Adipocyte (in vitro differentiated cells): ENCODE data around the gene PLXDC2.

Source experiments
- DNase-seq: peaks from one replicate; pipeline ENCODE4 v3.0.0-alpha.2; 2015; ENCODE audit warnings: low read depth
- H3K27me3 ChIP-seq: replicated peaks from 2 replicates; pipeline ENCODE4 v1.7.0; 2013; ENCODE audit warnings: mild to moderate bottlenecking, low read length, moderate library complexity; ENCODE audit not compliant: control insufficient read depth, insufficient read depth
- H3K36me3 ChIP-seq: 2 replicates; pipeline ENCODE4 v1.7.0; 2013; ENCODE audit warnings: low read length, mild to moderate bottlenecking, moderate library complexity; ENCODE audit not compliant: control insufficient read depth, insufficient read depth, severe bottlenecking
- H3K4me1 ChIP-seq: 2 replicates; pipeline ENCODE4 v1.7.0; 2013; ENCODE audit warnings: mild to moderate bottlenecking, low read length, moderate library complexity; ENCODE audit not compliant: control insufficient read depth, insufficient read depth
- H3K4me3 ChIP-seq: 2 replicates; pipeline ENCODE4 v1.7.0; 2013; ENCODE audit warnings: mild to moderate bottlenecking, low read length, moderate library complexity
- H3K9ac ChIP-seq: 2 replicates; pipeline ENCODE4 v1.7.0; 2013; ENCODE audit warnings: mild to moderate bottlenecking, low read length, moderate library complexity
- H3K9me3 ChIP-seq: 2 replicates; pipeline ENCODE4 v1.7.0; 2013; ENCODE audit warnings: mild to moderate bottlenecking, low read length, moderate library complexity; ENCODE audit not compliant: control insufficient read depth

The PLXDC2 gene

GRCh38 chr10:20073167-20073566 lies 256.9 kb downstream of the PLXDC2 start:
- DNase-seq: no peak
- H3K27me3 ChIP-seq: no peaks in the 10 kb centered on the region
- no peaks in the 10 kb centered on the region for H3K9me3 ChIP-seq
- H3K4me3 ChIP-seq: no peak overlapping the region
- no peak overlapping the region for H3K9ac ChIP-seq
- no peaks in the 10 kb centered on the region for H3K36me3 ChIP-seq
- no peaks in the 10 kb centered on the region for H3K4me1 ChIP-seq

GRCh38 chr10:20075713-20076112 lies 259.5 kb downstream of the PLXDC2 start:
- Histone ChIP-seq H3K9me3 (no peaks in the 10 kb centered on the region), H3K4me1 (no peaks in the 10 kb centered on the region), H3K27me3 (no peaks in the 10 kb centered on the region), H3K4me3 (no peak overlapping the region), H3K36me3 (no peaks in the 10 kb centered on the region), H3K9ac (no peak overlapping the region)
- no peak for DNase-seq

GRCh38 chr10:20084451-20084850 lies 268.2 kb downstream of the PLXDC2 start:
- DNase-seq: no peak
- Histone ChIP-seq H3K9ac (no peak overlapping the region), H3K9me3 (peaks cover 4% of the 10 kb centered on the region), H3K27me3 (no peaks in the 10 kb centered on the region), H3K4me3 (no peak overlapping the region), H3K4me1 (no peaks in the 10 kb centered on the region), H3K36me3 (no peaks in the 10 kb centered on the region)

GRCh38 chr10:20085115-20085514 lies 268.9 kb downstream of the PLXDC2 start:
- Histone ChIP-seq H3K4me1 (no peaks in the 10 kb centered on the region), H3K9me3 (peaks cover 4% of the 10 kb centered on the region), H3K27me3 (no peaks in the 10 kb centered on the region), H3K36me3 (no peaks in the 10 kb centered on the region), H3K4me3 (no peak overlapping the region), H3K9ac (no peak overlapping the region)
- DNase-seq: no peak

GRCh38 chr10:20087353-20087752 lies 271.1 kb downstream of the PLXDC2 start:
- Histone ChIP-seq H3K9me3 (peaks cover 4% of the 10 kb centered on the region), H3K4me3 (no peak overlapping the region), H3K9ac (no peak overlapping the region), H3K27me3 (no peaks in the 10 kb centered on the region), H3K4me1 (no peaks in the 10 kb centered on the region), H3K36me3 (no peaks in the 10 kb centered on the region)
- no peak for DNase-seq

- Histone ChIP-seq H3K27me3 (no peaks in the 10 kb centered on the region), H3K4me1 (no peaks in the 10 kb centered on the region), H3K36me3 (no peaks in the 10 kb centered on the region), H3K4me3 (no peak overlapping the region), H3K9me3 (peaks cover 4% of the 10 kb centered on the region), H3K9ac (no peak overlapping the region)
- no peak for DNase-seq
Measured at GRCh38 chr10:20088061-20088701, 271.9 kb downstream of the PLXDC2 start.

GRCh38 chr10:20089879-20090278 lies 273.6 kb downstream of the PLXDC2 start:
- DNase-seq: no peak
- no peaks in the 10 kb centered on the region for H3K27me3 ChIP-seq
- H3K36me3 ChIP-seq: no peaks in the 10 kb centered on the region
- no peak overlapping the region for H3K9ac ChIP-seq
- H3K4me1 ChIP-seq: no peaks in the 10 kb centered on the region
- peaks cover 4% of the 10 kb centered on the region for H3K9me3 ChIP-seq
- no peak overlapping the region for H3K4me3 ChIP-seq

GRCh38 chr10:20090831-20091230 lies 274.6 kb downstream of the PLXDC2 start:
- no peak for DNase-seq
- no peaks in the 10 kb centered on the region for H3K36me3 ChIP-seq
- no peak overlapping the region for H3K4me3 ChIP-seq
- peaks cover 4% of the 10 kb centered on the region for H3K9me3 ChIP-seq
- H3K27me3 ChIP-seq: no peaks in the 10 kb centered on the region
- no peak overlapping the region for H3K9ac ChIP-seq
- no peaks in the 10 kb centered on the region for H3K4me1 ChIP-seq

- no peaks in the 10 kb centered on the region for H3K36me3 ChIP-seq
- no peak overlapping the region for H3K9ac ChIP-seq
- no peaks in the 10 kb centered on the region for H3K4me1 ChIP-seq
- H3K9me3 ChIP-seq: peaks cover 2% of the 10 kb centered on the region
- DNase-seq: no peak
- no peak overlapping the region for H3K4me3 ChIP-seq
- no peaks in the 10 kb centered on the region for H3K27me3 ChIP-seq
Measured at GRCh38 chr10:20091698-20092097, 275.5 kb downstream of the PLXDC2 start.

- Histone ChIP-seq H3K27me3 (no peaks in the 10 kb centered on the region), H3K36me3 (no peaks in the 10 kb centered on the region), H3K4me3 (no peak overlapping the region), H3K4me1 (no peaks in the 10 kb centered on the region), H3K9ac (no peak overlapping the region), H3K9me3 (no peaks in the 10 kb centered on the region)
- no peak for DNase-seq
Measured at GRCh38 chr10:20093600-20093999, 277.4 kb downstream of the PLXDC2 start.

- Histone ChIP-seq H3K36me3 (no peaks in the 10 kb centered on the region), H3K9ac (no peak overlapping the region), H3K4me3 (no peak overlapping the region), H3K4me1 (no peaks in the 10 kb centered on the region), H3K27me3 (no peaks in the 10 kb centered on the region), H3K9me3 (no peaks in the 10 kb centered on the region)
- no peak for DNase-seq
Measured at GRCh38 chr10:20094226-20094976, 278.2 kb downstream of the PLXDC2 start.
